Stimulated activated CD8-positive, alpha-beta memory T cell treated with anti-CD3 and anti-CD28 coated beads, Interleukin-7, amount 100 ng/mL, for 24 hours (primary cell): ENCODE results near the gene FHOD3.
A peak's percentile ranks its signal among the peaks of the same experiment; 100 is the strongest.

Experiments
- DNase-seq: peaks from one replicate; pipeline ENCODE4 v3.0.0-alpha.2; 2020; ENCODE audit warnings: low read depth

Gene FHOD3

DNA sequence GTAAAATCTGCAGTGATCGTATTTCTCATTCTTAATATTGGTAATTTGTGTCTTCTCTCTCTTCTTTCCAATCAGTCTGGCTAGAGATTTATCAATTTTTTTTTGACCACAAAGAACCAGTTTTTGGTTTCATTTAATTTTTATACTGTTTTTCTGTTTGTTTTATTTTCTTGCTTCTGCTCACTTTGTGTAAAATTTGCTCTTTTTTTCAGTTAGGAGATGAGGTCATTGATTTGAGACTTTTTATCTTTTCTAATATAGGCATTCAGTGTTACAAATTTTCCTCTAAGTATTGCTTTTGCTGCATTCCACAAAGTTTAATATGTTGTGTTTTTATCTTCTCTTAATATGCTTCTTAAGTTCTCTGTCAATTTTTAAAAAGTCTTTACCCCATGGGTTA, 370.8 kb downstream of the FHOD3 start:
- no peak for DNase-seq

DNA sequence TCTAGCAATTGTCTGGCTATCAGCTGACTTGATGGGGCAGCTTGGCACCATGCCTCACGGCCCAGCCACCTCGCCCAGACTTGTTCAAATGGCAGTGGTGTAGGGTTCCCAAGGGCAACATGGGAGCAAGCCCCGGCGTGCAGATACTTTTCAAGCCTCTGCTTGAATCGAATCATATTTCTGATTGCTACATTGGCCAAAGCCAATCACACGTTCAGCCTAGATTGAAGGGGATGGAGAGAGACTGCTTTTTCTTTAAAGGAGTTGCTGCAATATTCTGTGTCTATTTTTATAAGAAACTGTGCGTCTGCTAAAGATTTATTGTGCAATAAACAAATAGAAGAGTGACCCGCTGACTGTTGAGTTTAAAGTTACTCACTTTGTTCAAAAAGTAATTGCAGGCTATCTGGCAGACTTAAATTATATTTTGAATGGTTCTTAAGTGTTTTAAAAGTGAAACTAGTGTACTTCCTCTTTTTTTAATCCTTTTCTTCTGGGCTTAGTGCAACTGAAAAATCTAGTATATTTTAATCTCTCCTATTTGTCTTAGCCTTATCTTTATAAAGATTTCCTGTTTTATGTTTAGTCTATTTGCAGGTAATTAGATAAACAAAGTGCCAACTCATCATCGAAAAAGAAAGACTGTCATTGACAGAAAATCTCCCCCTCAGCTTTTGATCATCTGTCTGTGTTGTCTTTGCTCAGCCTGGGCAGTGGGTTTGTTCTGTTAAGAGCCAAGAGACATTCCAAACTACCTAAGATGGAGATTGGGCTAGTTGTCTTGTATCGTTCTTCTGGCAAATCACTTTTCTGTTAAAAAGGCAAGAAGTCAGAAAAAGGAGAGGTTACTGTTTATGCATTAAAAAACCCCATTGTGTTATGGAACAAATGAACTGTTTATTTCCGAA, 375.2 kb downstream of the FHOD3 start:
- no peak for DNase-seq

DNA sequence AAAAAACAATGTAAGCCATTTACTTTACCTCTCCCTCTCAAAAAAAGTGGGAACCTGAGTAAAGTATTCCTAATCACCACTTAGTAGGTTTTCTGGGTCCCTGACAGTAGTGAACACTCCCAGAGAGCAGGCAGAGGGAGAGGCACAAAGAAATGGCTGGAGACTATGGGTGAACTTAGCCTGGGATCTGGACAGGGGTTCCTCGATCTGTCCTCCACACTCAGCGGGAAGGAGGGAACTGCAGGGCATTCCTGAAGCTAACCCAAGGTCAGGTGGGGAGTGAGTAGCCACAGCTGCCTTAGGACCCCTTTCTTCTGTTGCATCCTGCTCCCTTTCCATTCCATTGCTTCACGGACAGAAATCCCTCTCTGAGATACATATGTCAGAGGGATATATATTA, 375.9 kb downstream of the FHOD3 start:
- no peak for DNase-seq

DNA sequence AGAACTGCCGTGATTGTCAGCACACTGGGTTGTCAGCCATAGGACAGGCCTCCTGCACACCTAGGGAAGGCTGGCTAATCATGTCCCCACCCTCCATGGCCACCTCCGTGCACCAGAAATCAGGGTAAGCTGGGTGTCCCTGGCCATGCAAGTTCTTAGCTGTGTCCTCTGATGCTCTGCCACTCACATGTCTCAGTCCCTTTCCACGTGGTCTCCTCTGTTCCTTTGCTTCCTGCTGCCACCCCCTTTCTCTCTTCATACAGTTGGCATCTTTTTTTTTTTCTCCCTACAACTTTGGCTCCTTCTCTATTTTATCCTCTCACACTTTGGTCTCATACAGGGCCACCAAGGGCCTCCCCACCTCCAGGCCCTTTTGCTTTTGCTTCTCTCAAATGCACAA, 377.6 kb downstream of the FHOD3 start:
- DNase-seq = no peak

DNA sequence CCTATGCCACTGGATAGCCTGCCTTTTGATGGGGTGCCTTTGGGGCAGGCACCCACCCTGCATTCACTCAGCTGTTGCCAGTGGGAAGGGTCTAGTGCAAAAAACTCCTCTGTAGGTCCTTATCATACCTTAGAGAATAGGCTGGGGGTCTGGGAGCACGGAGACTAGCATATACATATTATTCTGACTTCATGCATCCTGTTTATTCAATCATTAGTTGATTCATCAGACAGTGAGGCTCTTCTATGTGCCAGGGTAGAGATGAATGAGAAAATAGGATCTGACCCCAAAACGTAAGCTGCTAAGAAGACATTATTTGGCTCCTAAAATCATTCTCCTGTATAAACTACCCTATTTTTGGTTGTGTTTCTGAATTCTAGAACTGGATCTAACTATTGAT, 378.0 kb downstream of the FHOD3 start:
- DNase-seq = no peak

DNA sequence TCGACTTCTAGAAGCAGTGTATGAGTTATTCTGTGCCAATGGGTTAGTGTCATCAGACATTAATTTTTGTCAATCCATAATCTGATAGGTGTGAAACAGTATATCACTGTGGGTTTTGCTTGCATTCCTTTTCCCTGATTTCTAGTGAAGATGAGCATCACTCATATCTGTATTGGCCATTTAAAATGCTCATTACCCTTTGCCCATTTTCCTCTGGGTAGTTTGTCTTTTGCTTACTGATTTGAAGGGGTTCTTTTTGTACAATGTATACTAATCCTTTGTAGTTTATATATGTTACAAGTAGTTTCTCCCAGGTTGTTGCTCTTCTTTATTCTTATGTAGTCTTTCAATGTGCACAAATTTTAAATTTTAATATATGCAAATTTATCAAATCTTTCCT, 379.1 kb downstream of the FHOD3 start:
- DNase-seq = no peak

DNA sequence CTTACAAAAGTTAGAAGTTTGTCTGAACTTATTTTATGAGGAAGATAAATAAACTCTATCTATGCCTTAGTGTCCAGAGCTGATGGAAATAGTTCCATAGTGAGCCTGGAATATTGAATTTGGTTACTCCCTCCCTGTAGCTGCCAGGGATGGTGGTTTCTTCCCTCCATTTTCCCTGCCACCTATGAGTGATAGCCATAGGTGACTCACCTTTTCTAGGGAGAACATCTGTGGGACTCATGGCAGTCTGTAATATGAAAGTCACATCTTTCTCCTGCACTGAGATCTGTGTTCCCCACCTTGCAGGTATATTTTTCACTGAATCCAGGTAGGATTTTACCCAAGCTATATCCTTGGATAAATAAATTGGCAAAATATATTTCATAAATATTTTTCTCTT, 382.5 kb downstream of the FHOD3 start:
- DNase-seq = no peak

DNA sequence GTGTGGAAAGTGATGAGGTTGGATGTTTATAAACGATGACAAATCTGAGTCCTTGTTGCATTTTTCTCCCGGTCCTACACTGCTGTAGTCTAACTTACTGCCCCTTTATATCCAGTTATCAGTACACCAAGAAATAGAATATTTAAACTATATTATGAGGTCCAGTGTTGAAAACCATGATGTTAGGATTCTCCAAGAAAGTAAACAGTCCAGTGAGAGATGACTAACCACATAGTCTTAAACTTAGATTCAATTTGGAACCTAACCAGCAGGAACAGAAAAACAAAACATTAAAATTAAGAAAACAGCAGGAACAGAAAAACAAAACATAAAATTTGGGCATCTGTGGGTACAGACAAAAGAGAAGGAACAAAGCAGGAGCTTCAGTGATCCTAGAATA, 388.1 kb downstream of the FHOD3 start:
- DNase-seq = no peak

DNA sequence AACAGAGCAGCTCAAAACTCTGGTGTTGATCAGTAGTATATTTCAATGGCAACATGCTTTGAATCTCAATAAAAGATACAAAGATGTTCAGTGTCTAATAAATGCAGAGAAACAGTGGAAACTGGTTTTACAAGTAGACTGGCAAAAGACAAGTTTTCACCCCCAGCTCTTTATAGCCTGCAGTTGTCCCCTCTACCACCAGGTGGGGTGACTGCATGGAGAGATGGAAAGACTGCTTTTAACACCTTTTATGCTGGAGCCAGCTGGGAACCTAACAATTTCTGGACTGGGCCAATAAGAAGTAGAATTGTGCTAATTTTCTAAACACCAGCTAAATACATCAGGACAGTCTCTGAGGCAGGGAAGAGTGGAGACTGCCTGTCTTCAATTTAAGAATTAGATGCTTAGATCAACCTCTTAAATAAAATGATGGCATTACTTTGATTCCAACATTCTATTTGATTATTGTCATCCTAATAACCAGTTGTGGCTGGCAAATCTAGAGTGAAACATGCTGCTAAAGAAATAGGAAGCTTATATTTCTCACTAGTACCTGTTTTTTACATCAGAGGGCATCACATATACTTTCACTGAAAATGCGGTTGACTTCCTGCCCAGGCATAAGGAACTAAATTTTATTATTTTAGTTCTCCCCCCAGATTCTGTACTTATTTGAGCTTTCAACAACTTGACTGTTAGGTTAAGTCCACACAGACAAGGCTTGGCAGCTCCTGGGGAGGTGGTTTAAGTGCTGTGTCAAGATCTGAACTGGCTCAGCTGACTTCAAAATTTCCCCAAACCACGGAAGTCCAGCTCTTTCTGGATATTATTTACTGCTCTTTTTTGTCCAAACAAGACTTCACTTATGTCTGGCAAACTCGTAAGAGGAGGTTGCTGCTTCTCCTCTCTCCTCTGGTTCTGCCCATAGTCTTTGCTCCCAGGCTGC, 390.8 kb downstream of the FHOD3 start:
- DNase-seq = peak; percentile 35

DNA sequence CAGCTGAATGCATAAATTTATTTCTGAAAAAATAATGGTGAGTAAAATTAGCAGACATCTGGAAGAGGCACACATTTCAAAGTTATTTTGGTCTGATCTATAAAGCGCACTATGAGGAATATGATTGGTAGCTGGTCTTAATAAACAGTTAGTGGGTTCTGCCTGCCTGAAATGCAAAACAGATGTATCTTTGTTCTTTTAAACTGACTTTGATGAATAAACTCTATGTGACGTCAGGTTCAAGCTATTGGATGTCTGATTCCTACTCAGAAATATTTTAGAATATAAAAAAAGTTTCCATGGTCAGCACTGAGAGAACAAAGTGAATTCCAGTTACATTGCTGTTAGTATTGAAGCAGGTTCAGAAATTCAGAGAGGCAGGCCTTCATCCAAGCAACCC, 394.9 kb downstream of the FHOD3 start:
- DNase-seq = no peak

DNA sequence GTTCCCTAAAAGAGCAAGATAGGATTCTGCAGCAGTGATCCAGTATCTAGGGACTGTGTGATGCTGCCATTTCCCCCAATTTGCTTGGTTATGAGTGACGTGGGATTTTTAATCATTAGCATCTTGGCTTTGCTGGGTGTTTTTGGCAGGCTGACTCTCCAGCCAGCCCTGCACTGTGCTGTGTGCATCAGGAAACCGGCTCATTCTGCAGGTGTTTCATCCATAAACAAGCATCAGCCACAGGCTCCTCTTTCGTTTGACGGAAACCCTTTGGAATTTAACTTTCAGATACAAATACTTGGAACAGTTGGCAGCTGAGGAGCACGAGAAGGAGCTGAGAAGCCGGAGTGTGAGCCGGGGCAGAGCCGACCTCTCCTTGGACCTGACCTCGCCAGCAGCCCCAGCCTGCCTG, 395.4 kb downstream of the FHOD3 start:
- no peak for DNase-seq

DNA sequence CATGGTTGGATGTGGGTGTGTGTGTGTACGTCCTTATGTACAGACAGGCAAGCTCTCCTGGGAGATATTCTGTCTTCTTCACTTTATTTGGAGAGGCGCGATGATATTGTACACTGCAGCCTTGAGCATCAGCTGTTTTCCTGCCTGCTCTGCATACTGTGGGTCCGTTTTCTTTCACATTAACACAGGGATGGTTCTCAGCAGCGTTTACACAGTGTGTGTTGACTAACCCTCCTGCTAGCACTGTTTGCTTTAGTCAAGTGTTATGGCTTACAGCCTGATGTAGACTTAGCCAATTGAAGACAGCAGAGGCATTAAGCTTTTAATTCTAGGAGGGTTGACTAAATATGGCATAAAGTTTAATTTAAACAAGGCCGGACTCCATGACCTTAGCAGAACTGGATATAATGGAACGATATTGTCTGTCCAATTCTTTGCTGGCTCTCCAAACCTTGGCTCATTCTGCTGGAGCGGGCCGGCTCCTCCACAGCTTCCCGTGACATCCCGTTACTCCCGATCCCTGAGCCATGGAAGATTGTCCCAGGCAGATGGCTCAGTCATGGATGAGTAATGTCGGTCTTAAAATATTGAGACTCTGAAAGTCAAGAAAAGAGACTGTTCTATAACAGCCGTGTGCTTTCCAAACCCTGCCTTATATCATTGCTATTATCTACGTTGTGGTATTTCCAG, 396.6 kb downstream of the FHOD3 start:
- no peak for DNase-seq

DNA sequence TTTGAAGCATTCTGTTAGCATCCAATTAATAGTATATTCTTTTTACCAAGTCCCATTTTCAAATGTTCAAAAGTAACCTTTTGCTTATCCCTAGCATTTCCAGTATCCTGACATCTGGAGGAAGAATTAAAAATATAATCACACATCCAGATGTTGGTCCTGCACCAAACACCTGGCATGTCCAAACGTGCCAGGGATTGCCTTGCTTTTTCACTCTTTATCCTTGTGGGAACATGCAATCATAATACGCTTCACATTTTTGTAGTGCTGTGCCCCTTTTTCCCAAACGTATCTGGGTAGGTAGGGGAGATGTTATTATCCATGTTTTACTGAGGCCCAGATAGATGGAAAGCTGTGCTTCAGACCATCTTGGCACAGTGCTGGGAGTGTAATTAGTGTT, 398.3 kb downstream of the FHOD3 start:
- no peak for DNase-seq

DNA sequence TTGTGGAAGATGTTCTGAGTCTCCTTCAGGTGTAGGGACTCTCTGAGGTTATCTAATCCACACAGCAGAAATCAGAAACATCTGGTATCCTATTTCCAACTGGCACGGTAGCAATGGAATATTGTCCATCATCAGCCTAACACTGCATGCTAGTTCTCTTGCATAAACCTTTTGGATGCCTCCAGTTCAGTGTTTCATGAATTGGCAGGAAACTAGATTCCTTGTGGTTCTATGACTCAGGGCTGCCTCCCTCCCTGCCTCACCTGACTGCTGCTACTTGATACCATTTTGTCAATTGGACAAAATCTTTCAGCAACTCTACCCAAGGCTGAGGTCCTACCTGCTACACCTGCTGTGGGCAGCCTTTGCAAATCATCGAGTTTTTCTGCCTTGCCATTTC, 400.4 kb downstream of the FHOD3 start:
- no peak for DNase-seq

DNA sequence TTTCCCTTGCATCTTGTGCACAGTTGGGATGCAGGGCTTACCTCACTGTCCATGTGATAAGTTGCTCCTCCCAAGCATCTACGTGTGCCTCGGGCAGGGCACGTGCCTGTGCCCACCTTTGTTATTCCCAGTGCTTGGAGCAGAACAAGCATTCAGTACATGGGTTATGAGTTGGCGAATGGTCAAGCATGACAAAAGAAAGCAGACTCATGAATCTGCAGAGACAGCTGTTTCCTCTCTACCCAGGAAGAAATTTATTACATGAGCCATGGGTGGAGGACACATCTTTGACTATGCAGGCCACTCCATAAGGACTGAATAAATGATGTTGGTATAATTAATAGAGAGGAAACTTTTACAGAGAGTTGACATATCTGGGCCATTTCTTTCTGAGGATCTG, 403.4 kb downstream of the FHOD3 start:
- DNase-seq = no peak

DNA sequence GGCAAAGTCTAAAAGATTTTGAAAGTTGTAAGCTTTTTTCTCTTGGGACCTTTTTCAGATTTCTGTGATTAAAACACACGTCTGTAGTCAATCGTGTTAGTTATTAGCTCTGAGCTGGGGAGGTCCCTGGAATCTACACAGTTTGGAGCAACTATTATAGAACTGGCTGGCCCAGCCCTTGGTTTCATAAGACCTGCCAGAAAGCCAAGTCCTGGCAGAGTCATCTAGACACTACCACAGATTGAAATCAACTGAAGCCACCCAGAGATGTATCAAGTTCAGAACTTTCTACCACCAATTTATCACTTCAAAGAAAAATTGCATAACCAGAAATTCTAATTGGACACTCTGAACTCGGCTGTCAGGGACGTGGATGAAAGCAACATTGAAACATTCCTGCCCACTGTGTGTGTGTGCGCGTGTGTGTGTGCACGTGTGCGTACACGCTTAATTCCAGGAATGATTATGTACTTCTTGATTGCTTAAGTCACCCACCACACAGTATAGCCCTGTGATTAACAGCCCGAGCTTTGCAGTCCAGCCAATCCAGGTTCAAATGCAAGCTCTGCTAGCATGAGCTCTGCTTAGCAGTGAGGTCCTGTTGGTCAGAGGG, 405.0 kb downstream of the FHOD3 start:
- no peak for DNase-seq

DNA sequence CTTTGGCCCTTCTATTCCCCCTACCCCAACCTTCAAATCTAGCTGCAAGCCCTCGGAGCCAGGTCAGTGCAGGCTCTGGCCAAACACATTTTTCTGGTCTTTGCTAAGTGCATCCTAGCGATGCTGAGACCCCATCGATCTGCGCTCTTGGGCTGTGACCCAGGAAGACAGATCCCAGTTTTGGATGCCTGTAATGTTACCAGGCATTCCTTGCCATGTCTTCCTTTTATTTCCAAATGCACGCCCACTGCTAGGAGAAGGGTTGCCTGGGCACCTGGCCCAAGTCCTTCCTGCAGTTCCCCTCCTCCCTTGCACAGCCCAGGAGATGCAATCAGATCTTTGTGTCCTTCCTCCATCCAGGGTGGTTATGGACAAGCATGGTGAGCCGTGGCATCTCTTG, 406.6 kb downstream of the FHOD3 start:
- DNase-seq = no peak

DNA sequence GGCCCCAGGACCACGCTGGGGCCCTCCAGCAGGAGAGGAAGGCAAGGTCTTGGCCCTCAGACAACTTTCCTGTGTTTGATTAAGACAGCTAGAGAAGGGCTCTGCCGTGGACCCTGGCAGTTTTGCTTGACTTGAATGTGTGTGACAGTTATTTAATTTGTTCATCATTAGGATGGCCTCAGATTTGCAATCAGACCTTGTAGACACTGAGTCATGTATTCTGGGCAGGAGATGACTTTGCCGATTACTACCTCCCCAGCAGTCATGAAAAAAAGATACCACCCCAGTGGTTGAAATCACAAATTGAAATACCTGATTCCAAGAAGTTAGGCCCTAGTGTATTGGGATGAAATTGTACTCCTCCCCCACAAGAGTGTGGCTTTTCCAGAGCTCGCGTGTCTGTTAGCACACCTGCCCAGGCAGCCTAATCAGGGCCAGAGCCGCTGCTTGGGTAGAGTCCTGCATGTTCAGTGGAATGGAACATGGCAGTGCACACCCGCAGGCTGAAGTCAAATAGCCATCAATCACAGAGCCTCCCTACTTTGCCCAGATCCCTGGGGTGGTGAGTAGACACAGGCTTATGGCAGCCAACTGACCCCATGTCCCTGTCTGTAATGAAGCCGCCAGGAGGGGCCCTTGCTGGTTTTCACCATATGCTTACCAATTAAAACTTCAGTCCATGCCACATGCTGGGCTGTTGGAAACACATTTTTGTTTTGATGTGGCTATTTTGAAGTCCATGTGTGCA, 408.8 kb downstream of the FHOD3 start:
- no peak for DNase-seq

DNA sequence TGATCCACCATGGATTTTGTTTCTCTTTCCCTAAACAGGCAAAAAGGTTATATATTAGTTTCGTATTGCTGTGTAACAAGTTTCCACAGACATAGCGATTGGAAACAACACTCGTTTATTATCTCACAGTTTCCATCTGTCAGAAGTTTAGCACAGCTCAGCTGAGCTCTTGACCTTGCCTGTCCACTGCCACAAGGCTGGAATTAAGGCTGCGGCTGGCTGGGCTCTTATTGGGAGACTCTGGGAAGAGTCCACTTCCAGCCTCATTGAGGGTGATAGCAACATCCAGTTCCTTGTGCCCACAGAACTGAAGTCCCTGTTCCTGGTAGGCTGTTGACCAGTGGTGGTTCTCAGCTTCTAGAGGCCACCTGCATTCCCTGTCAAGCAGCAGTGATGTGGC, 410.9 kb downstream of the FHOD3 start:
- no peak for DNase-seq

DNA sequence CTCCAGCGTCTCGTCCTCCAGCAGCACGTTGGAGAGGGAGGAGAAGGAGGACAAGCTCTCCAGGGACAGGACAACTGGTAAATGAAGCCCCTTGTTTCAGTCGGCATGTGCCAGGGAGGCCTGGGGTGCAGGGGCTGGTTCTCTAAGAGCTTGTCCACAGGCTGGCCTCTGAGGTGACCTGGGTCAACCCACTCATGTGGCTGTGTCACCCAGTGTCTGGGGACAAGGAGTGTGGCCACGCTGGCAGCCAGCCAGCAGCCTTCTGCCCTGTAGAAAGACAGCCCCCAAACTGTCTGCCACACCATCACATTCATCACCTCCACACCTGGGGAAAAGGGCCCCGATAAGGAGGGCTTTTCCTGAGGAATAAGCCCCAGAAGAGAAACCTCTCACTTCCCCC, 411.8 kb downstream of the FHOD3 start:
- DNase-seq = no peak

DNA sequence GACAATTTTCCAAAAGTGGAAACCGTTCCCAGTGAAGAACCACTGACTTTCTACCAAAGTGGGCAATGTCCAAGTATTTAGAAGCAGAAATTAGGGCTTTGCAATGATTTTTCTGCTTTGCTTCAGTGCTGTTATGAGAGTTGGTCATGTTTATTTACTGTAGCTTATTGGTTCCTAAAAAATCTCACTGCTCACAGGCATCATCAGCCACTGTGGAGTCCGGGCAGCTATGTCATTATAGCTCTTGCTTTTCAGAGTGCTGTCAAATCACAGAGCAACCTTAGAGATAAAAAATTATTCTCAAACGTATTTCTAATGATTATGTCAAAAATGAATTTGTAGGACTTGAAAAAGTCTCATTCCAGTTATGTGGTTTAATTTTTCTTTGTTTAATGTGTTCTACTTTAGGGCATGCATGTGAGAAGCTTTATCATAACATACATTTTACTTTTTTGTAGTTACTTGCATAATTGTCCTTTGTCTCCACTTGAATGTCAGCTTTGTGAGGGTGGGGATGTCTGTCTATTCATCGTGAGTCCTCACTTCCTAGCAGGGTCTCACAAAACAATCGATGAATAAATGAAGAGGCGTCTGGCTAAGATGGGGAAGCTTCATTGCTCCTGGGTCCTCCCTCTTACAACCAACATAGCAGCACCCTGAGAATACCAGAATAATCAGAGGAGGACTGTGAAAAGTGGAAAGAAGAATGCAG, 413.7 kb downstream of the FHOD3 start:
- no peak for DNase-seq
